ENCODE measurements around the gene FOXF1. TPM values are rescaled to one million over a fixed set of nuclear protein-coding genes. Genes with fewer than 3 reads are reported as not detected.
A peak's percentile ranks its signal among the peaks of the same experiment; 100 is the strongest.

Gene FOXF1
- total and polyA plus RNA-seq, 7 experiments from 2014 or later: not detected

DNA sequence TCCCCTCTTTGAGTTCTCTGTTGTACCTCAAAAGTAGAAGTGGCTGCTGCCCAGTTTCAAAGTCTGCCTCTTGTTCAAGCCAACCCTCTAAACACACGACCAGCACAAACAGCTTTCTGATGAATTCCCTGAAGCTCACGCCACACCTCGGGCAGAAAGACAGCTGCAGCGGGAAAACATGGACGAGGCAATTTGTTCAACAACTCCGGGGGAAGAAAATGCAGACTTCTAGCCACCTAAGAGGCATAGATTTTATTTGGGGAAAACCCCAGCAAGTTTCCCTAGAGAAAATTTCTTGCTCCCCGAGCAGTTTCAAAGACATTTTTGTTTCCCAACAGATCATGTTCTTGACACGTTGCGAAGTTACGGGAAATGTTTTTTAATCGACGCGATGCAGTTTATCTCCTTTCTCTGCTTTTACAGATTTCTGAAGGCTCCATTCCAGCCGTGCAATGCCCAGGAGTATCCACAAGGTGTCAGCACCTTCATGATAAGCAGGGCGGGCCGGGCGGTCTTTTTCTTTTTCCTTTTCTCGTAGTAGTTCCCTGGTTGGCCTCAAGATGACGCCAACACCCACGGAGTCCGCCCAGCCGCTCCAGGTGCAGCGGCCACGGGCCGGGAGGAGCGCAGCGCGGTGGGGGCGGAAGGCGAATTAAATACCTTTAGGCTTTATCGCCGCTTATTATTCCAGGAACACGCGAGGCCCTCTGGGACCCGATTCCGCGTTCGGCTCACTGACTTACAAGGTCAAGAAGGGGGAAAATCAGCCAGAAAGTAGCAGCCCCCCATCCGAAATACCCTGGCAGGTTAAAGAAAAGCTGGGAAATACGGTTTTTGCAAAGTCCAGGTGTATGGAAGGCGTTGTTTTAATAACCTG lies 53.4 kb downstream of the FOXF1 start:
- H3K9me3 ChIP-seq (ENCODE audit: control insufficient read depth in 2 of 3, low read length in 3 of 3): no peaks in the 10 kb centered on the region
- H3K36me3 Mint-ChIP-seq: no peaks in the 10 kb centered on the region
- H3K4me3 Mint-ChIP-seq: peak overlapping the region; percentile 45 to 86 (median 72)
- peaks cover 8 to 12% of the 10 kb centered on the region in 2 donors for H3K4me1 ChIP-seq (ENCODE audit: control insufficient read depth in 2 of 2, insufficient read depth in 2 of 2, low read length in 2 of 2)
- peak; percentile 100 for ATAC-seq
- H3K36me3 ChIP-seq (ENCODE audit: control insufficient read depth in 2 of 3, insufficient read depth in 3 of 3, low read length in 3 of 3): no peaks in the 10 kb centered on the region
- intact Hi-C loops (cut with micrococcal nuclease): loop anchor here (1.0 to 10.0 kb wide), 14 partner anchors 8 to 1206 kb away; partner anchors contain the start of genes KLHDC4 (in 2 of the 2), FBXO31 (in 1 of the 2) and MTHFSD (in 1 of the 2)
- ChIA-PET CTCF (interaction anchor here (0.6 to 1.4 kb wide), 4 partner anchors 11 to 1202 kb away, joined by 3 read pairs; partner anchors contain the start of gene KLHDC4), POLR2A (interaction anchor here (0.7 to 0.8 kb wide), 2 partner anchors 9 to 1202 kb away, joined by 3 to 4 read pairs; partner anchors contain the start of genes KLHDC4 and MTHFSD)
- no peak overlapping the region for H3K27ac ChIP-seq (ENCODE audit: low read depth, low read length)
- no peaks in the 10 kb centered on the region for H3K9me3 Mint-ChIP-seq
- peak overlapping the region in 2 of 9 donors; percentile 18 to 45 for H3K27ac Mint-ChIP-seq
- peak; percentile 57 to 85 (median 81) for DNase-seq
- peaks cover 10 to 37% (median 17%) of the 10 kb centered on the region in 7 donors for H3K4me1 Mint-ChIP-seq
- no peak overlapping the region for H3K4me3 ChIP-seq (ENCODE audit: low read length)
- H3K27me3 Mint-ChIP-seq: peaks cover 40 to 48% (median 46%) of the 10 kb centered on the region in 5 donors
- peaks cover 14 to 20% of the 10 kb centered on the region in 2 donors for H3K27me3 ChIP-seq (ENCODE audit: control insufficient read depth in 2 of 2, insufficient read depth in 2 of 2, low read length in 2 of 2)

Other genes with a start within 250 kb of the FOXF1 start
- gene MTHFSD, start 44.7 kb downstream of the FOXF1 start, total RNA-seq: 10 to 100 TPM; 17.6 to 46.7 (median 29.9) TPM
- 10 to 100 TPM; 16.7 to 28.1 TPM for gene MTHFSD, start 44.7 kb downstream of the FOXF1 start, polyA plus RNA-seq
- gene FOXC2, start 56.3 kb downstream of the FOXF1 start, total RNA-seq: not detected
- not detected for gene FOXC2, start 56.3 kb downstream of the FOXF1 start, polyA plus RNA-seq
- not detected for gene FOXL1, start 68.0 kb downstream of the FOXF1 start, total RNA-seq
- gene FOXL1, start 68.0 kb downstream of the FOXF1 start, polyA plus RNA-seq: not detected

All from naive thymus-derived CD4-positive, alpha-beta T cell (primary cell).